Loucy (cell line): ENCODE results near the gene NLRP4.

Source experiments
- EZH2phosphoT487 ChIP-seq: fragments of 200-600 bp; IDR thresholded peaks from 2 replicates; pipeline ENCODE4 v1.6.1; 2018; ENCODE audit warnings: antibody characterized with exemption, mild to moderate bottlenecking, moderate library complexity, borderline replicate concordance
- TF ChIP-seq, protein P1 (sequence below): fragments of 200-600 bp; sonication (generic); conservative IDR thresholded peaks from 2 replicates; pipeline ENCODE4 v1.5.1; 2014; ENCODE audit warnings: mild to moderate bottlenecking, antibody characterized with exemption, low read length

DNA sequence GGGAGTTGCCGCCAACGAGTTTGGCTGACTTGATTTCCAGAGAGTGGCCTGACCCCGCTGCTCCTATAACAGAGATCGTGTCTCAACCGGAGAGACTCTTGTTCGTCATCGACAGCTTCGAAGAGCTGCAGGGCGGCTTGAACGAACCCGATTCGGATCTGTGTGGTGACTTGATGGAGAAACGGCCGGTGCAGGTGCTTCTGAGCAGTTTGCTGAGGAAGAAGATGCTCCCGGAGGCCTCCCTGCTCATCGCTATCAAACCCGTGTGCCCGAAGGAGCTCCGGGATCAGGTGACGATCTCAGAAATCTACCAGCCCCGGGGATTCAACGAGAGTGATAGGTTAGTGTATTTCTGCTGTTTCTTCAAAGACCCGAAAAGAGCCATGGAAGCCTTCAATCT lies 21.6 kb downstream of the NLRP4 start:
- TF ChIP-seq, protein P1, sequence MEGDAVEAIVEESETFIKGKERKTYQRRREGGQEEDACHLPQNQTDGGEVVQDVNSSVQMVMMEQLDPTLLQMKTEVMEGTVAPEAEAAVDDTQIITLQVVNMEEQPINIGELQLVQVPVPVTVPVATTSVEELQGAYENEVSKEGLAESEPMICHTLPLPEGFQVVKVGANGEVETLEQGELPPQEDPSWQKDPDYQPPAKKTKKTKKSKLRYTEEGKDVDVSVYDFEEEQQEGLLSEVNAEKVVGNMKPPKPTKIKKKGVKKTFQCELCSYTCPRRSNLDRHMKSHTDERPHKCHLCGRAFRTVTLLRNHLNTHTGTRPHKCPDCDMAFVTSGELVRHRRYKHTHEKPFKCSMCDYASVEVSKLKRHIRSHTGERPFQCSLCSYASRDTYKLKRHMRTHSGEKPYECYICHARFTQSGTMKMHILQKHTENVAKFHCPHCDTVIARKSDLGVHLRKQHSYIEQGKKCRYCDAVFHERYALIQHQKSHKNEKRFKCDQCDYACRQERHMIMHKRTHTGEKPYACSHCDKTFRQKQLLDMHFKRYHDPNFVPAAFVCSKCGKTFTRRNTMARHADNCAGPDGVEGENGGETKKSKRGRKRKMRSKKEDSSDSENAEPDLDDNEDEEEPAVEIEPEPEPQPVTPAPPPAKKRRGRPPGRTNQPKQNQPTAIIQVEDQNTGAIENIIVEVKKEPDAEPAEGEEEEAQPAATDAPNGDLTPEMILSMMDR, result no peak
- no peak for TF ChIP-seq EZH2phosphoT487
